DMS153 (cell line): Measurements from ENCODE around the gene KIF3B.
"Not testable (repeated sequence)": the region's sequence is repeated elsewhere in the genome, so short reads cannot be mapped to it uniquely, and the experiment has no call there.

Source experiments
- DNase-seq: peaks from one replicate; lab custom pipeline; 2025; lab: John Stamatoyannopoulos, UW

Gene KIF3B

DNA sequence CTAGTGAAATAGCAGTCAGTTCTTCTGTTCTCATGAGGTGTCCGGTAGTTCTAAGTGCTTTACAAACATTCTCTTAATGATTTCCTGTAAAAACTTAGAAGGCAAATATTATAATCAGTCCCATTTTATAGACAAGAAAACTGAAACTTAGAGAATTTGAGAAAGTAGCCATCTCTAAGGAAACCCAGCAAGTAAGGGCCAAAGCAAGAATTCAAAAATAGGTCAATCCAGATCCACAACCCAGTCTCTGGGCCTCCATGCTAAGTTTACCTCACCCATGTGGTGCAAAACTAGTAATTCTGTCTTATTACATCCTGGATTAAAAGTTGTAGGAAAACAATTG, 53.1 kb downstream of the KIF3B start:
- no peak for DNase-seq

DNA sequence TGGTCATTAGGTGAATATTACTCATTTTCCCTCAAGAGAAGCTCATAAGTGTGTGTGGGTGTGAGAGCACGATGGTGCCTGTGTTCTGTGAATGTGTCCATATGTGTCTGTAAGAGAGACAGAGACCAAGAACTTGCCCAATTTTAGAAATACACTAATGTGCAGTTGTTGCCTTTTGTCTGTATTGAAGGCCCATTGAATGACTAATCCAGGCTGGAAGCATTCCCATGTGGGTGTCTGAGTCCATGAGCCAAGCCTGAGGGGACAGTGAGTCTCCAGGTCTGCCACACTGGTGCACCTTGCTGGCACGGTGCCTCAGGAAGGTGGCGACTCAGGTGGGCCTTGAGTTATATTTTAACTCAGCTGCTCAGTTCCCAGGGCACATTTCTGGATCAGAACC, 55.2 kb downstream of the KIF3B start:
- no peak for DNase-seq

DNA sequence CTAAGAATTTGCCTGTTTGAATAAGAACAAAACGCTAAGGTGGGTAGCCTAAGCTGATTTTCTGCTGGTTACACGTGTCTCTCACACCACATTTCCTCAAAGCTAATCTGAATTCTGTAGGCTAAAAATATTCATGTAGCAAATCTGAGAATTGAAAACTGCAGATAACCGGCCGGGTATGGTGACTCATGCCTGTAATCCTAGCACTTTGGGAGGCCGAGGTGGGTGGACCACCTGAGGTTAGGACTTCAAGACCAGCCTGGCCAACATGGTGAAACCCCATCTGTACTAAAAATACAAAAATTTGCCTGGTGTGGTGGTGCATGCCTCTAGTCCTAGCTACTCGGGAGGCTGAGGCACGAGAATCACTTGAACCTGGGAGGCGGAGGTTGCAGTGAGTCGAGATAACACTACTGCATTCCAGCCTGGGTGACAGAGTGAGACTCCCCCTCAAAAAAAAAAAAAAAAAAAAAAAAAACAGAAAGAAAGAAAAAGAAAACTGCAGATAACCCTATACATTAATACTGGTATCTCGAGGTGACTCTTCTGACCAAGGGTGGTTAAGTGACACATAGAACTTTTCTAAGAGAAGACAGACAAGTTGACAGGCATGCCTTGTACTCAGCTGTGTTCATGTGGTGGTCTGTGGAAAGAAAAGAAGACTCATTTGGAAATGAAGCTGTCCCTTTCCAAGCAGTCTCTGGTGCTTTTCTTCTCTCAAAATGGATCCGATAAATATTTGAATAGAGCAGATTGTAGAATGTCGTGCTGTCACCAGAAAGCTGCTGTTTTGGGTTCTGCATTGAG, 55.9 kb downstream of the KIF3B start:
- DNase-seq = no peak

DNA sequence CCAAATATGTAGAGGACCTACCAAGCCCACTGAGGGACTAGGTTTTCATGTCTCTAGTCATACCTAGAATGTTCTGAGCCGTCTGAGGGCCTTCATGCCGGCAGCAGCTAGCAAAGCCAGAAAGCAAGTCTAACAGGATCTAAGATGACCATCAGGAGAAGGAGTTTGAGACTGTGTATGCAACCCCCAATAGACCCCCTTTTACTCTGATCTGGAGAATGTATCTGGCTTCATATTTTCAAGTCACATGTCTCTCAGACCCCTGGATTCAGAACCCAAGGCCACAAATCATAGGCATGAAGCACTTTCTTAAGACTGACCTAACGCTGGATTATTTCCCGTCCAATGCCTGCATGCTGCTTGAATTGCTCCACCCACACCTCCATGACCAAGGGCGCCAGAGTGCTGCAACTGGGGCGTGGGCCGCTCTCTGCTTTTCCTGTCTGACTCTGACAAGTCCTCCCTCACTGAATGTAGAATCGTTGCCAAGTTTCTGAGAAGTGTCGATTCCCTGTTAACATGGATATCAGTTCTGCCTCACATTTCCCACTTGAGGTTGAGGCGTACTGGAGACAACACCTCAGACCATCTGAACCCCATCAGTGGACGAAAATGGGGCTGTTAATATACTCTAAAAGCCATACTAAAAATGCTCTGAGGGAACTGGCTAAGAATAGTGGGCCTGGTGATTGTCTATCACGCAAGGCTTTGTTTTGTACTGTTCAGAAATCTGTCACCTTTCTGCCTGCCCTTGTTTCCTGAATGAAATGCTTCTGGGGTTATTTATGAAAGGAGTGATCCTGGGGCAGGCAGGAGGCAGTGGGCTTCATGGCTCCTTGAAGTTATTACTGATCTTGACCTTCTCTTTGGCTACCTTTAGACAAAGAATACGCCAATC, 56.8 kb downstream of the KIF3B start:
- DNase-seq = no peak

DNA sequence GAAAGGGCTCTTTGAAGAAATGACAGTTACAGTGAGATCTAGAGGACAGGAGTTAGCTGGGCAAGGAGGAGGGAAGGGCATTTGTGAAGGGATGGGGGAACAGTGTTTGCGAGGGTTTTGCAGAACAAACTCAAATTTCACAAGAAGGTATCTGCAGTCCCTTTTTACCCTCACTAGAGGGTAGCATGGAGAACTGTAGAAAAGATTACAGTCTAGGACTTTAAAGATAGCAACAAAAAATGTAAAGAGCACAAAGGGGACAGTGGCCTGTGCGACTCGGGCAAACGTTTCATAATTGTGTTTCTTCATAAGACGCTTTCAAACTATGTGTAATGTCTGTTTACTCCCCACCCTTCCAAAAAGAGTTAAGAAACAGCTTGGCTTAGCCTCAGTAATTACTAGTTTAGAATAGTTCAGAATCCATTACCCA, 59.5 kb downstream of the KIF3B start:
- DNase-seq = no peak

DNA sequence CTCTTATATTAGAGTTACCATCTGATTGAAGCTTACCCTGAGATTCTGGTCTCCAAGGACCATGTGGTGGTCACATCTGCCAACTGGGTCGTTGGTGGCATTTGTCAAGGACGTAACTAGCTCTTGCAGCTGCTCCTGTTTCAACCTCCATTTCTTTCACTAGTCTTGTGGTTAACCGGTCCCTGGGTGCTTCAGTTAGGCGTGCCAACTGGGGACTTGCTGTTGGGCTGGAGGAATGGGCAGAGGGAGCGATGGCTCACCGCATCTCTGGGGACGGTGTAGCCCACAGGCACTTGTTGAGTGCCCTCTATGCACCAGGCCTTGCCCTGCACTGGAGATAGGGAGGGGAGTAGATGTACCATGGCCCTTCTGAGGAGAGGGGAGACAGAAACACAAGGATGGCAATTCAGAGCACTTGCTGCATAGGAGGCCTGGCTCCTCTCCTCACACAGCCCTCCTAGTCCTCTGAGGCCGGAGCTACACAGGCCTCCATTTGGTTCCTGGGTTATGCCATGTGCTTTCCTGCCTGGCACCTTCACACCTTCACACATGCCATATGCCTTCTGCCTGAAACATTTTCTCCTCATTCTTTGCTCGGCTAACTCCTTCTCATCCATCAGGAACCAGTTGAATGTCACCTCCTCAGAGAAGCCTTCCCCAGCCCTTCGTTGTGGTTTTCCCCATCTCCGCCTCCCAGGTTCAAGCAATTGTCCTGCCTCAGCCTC, 60.6 kb downstream of the KIF3B start:
- DNase-seq = no peak

DNA sequence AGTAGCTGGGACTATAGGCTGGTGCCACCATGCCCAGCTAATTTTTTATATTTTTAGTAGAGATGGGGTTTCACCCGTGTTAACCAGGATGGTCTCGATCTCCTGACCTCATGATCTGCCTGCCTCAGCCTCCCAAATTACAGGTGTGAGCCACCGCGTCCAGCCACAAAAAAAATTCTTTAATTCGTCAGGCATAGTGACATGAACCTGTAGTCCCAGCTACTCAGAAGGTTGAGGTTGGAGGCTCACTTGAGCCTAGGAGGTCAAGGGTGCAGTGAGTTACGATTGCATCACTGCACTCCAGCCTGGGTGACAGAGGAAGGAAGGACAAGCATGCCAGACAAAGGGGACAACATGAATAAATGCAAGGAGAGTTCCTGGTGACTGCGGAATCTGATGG, 61.2 kb downstream of the KIF3B start:
- DNase-seq = no peak

DNA sequence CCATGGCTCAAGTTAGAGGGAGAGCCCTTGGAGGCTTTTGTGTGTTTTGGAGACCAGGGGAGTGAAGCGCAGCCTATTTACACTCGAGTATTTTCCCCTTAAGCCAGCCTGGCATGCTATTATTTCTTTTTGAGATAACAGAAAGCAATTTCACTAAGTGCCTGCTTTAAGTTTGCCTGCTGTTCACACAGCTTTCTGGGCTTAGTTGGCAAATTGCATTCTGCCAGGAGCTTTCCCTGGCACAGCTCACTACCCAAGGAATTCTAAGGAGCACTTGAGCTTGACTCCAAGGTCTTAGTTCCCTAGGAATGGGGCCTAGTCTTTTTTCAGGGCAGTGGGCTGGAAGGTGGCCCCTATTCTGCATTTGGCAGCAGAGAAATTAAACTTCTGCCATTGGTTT, 61.7 kb downstream of the KIF3B start:
- no peak for DNase-seq

DNA sequence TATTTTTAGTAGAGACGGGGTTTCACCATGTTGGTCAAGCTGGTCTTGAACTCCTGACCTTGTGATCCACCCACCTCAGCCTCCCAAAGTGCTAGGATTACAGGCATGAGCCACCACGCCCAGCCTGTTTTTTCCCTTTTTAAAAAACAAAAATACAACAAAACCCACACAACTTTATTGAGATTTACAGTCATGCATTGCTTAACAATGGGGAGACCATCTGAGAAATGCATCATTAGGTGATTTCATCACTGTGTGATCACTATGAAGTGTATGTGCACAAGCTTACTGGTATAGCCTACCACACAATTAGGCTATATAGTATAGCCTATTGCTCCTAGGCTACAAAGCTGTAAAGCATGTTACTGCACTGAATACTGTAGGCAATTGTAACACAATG, 63.6 kb downstream of the KIF3B start:
- not testable (repeated sequence) for DNase-seq

DNA sequence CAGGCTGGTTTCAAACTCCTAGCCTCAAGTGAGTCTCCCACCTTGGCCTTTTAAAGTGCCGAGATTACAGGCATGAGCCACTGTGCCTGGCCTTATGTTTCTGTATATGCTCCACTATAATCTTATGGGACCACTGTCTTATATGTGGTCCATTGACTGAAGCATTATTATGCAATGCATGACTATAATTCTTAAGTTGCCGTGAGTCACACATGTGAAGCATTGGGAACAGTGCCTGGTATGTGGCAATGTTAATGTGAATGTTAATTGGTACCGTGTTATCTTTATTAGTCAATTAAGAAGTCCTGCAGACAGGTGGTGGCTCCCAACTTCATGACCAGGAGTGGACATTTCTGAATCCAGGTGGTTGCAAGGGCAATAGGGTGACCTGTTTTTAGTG, 66.0 kb downstream of the KIF3B start:
- no peak for DNase-seq

DNA sequence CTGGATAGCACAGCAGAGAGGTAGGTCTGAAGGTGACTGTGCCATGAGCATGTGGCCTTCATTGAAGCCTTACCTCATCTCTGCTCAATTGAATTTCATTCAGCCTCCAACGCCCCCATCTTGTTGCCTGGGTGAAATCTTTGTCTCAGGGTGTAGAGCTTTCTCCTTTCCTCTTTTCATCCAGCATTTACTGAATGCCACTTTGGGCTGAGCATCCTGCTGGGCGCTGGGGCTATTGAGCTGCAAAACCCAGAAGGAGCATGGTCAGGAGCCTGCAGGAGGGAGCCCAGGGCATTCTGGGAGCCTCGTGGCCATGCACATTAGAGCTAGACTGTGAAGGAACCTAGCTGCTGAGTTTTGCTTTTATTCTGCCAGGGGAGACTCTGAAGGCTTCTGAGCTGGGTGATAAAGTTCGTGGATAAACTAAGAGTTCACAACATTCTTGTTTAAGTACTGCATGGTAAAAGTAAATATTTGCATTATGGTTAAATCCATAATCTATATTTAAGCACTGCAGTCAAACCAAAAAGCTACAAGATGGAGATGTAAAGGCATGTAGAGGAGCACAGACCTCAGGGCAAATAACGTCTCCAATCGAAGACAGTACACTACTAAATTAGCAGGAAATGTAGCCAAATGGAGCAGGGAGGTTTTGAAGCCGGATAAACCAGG, 67.5 kb downstream of the KIF3B start:
- DNase-seq = no peak

DNA sequence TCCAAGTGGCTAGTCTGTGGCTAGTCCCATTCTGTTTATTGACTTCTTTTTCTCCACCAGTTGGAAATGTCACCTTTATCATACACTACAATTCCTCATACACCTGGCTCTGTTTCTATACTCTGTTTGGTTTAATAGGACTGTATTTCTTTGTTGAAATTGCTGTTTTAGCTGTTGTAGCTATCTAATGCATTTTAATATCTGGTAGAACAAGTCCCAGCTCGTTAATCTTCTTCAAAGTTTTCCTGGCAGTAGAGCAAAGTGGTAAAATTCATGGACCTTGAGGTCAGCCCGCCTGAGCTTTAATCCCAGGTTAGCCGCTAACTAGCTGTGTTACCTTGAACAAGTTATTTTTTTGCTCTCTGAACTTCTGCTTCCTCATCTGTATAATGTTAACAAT, 70.8 kb downstream of the KIF3B start:
- no peak for DNase-seq

DNA sequence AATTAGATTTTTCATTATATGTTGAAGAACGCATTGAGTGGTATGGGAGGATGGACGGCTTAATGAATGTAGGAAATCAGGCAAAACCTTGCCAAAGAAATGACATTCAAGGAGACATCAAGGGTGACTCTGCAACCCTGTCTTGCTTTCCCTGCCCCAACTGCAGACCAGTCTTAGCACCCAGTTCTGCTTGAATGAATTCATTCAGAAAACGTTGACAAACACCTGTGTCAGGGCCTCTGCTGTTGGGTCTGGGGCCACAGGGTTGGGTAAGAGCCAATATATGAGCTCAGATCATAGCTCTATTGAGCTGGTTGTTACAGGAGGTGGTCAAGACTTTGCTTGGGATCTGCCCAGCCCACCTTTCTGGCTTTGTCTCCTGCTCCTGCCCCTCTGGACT, 73.0 kb downstream of the KIF3B start:
- no peak for DNase-seq

DNA sequence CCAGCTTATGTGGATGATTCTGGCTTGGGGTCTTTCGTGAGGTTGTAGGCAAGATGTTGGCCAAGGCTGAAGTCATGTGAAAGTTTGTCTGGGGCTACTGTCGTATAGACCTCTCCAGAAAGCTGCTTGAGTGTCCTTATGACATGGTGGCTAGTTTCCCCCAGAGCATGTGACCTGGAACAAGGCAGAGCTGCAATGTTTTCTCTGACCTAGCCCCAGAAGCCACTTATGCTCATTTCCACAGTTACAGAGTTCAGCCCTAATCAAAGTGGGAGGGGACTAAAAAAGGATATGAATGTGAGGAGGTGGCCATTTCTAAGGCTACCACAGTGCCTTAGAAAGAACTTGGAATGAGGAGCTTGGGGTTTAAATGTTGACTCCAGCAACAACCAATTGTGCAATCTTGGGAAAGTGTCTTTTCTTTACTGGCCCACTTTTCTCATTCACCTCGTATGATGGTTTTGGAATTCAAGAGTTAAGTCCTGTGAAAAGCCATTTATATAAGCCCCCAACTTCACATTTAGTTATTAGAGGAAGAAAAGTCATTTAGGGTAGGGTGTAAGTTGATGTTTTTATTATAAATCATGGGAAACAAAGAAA, 74.8 kb downstream of the KIF3B start:
- no peak for DNase-seq

DNA sequence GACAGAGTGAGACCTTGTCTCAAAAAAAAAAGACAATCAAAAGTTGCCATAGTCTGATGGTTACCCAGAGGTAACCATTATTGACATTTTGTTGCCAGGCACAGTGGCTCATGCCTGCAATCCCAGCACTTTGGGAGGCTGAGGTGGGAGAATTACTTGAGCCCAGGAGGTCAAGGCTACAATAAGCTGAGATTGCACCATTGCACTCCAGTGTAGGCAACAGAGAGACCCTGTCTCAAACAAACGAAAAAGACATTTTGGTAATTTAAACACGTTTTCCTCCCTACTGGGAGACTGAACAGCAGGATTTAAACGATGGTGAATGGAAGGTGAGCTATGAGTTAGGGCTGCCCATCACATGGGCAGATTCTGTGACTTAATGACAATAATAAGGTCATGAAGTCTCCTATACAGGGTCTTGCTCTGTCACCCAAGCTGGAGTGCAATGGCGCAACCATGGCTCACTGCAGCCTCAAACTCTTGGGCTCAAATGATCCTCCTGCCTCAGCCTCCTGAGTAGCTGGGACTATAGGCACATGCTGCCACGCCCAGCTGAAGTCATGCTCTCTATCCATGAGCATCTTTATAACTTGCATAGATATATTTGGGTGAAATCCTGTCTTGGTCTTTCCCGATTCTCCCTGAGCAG, 76.5 kb downstream of the KIF3B start:
- no peak for DNase-seq

DNA sequence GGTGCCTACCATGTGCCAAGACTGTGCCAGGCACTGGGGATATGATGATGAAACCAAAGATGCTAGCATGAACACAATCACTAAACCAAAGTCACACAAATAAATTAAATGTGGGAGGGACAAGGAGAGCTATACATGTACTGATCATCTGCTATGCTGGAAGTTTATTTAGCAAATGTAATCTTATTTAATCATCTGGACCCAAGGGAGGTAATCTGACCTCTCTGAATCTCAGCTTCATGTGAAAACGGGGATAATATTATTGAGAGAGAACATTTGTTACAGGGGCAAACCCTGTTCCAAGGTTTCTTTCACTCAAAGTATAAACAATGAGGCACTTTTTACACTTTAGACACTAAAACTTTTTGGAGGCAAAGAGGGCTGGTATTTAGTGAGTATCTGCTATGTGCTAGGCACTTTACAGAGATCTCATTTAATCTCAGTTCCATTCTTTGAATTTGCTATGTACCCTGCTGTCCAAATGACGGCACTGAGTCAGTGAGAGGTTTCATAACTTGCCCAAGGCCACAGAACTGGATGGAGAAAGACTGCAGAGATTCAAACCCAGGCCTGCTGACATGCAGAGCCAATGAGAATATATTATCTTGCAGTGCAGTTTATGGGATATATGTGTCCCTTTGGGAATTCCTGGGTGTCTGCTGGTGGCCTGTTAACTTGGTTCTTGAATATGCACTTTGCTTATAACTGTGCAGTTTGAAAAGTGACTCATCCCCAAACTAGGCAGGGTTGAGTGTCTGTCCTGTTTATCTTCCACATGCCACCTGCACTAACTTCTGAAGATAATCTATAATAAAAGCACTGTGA, 77.4 kb downstream of the KIF3B start:
- DNase-seq = no peak

DNA sequence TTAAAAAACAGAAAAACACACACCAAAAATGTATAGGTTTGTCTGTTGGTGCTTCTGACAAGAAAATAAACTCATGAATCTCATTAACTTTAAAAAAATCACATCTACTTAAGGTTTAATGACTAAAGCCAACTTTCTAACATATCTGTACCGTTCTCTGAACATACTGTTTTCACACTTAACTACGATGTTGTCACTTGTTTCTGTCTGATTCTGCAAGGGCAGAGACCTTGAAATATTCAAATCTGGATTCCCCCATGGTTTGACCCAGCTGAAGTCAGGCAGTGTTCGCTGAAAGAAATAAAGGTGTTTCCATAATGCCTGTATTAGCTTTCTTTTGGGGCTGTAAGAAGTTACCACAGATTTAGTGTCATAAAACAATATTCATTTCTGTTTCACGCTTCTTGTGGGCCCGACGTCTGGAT, 78.0 kb downstream of the KIF3B start:
- no peak for DNase-seq

DNA sequence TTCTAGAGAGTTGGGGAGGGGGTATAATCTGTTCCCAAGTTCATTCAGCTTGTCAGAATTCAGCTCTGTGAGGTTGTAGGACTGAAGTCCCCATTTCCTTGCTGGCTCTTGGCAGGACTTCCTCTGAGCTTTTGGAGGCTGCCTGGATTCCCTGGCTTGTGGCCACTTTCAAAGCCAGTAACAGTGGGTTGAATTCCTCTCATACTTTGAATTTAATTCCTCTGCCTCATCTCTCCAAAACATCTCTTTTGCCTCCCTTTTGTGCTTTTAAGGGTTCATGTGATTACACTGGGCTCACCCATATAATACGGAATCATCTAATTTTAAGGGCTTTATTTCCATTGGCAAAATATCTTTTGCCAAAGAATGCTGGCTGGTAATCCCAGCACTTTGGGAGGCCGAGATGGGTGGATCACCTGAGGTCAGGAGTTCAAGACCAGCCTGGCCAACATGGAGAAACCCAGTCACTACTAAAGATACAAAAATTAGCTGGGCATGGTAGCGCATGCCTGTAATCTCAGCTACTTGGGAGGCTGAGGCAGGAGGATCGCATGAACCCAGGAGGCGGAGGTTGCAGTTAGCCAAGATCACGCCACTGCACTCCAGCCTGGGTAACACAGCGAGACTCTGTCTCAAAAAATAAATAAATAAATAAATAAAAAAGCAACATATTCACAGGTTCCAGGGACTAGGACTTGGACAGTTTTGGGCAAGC, 78.6 kb downstream of the KIF3B start:
- DNase-seq = not testable (repeated sequence)

DNA sequence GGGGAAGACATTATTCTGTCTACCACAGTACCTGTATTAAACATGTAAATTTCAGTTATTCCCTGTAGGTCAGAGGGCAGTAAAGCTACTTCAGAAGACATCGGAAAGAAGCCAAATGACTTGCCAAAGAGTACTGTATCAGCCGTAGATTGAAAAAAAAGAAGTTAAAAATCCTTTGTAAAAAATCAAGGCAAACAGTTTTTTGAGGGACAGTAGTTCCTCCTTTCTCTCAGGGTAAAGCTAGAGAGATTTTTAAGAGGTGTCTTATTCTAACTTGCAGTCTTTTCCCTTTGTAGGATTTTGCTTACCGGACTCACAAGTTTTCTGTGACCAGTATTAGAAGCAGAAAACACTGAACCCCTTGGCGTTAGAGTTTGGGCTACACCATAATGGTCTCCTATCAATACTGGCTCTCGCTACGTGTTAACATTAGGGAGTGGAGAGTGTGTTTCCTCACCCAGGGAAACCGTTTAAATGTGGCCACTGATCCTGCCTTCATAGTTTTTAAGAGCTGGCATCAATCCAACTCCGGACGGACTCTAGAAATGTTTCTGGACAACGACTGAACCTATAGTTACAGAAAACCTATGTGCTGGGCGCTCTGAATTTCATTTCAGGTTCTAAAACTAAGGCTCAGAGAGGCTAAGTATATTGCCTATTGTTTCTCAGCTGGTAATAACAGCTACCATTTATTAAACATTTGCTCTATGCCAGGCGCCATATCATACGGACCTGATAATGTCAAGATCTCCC, 79.3 kb downstream of the KIF3B start:
- DNase-seq = no peak
